Embryonic facial prominence (tissue), 1 donor: ENCODE measurements around the gene GIMAP5.

Experiments used
- DNase-seq: peaks from one replicate; pipeline ENCODE4 v3.0.0-alpha.2; 2016; ENCODE audit errors: extremely low spot score

The GIMAP5 gene

GRCh38 chr7:150735596-150736358, 1.4 kb upstream of the GIMAP5 start:
- no peak for DNase-seq

- no peak for DNase-seq
These were observed 354 bp upstream of the GIMAP5 start for GRCh38 chr7:150736864-150737263.

GRCh38 chr7:150738092-150738491, 874 bp downstream of the GIMAP5 start:
- DNase-seq = no peak

GRCh38 chr7:150738591-150739001, 1.4 kb downstream of the GIMAP5 start:
- DNase-seq = no peak

GRCh38 chr7:150739033-150739432, 1.8 kb downstream of the GIMAP5 start:
- DNase-seq = no peak

GRCh38 chr7:150740053-150740452, 2.8 kb downstream of the GIMAP5 start:
- DNase-seq = no peak

- DNase-seq = no peak
These were observed 5.2 kb downstream of the GIMAP5 start for GRCh38 chr7:150742286-150742968.

GRCh38 chr7:150744041-150744656, 6.9 kb downstream of the GIMAP5 start:
- DNase-seq = no peak

- no peak for DNase-seq
These were observed 7.9 kb downstream of the GIMAP5 start for GRCh38 chr7:150745086-150745485.

GRCh38 chr7:150745876-150746275, 8.7 kb downstream of the GIMAP5 start:
- DNase-seq = no peak

GRCh38 chr7:150746921-150747320, 9.7 kb downstream of the GIMAP5 start:
- DNase-seq = no peak

GRCh38 chr7:150748376-150748775, 11.2 kb downstream of the GIMAP5 start:
- no peak for DNase-seq

- no peak for DNase-seq
These were observed 14.5 kb downstream of the GIMAP5 start for GRCh38 chr7:150751702-150752101.

GRCh38 chr7:150753239-150753638, 16.0 kb downstream of the GIMAP5 start:
- no peak for DNase-seq

- DNase-seq = no peak
These were observed 16.8 kb downstream of the GIMAP5 start for GRCh38 chr7:150753826-150754603.

GRCh38 chr7:150754951-150755350, 17.7 kb downstream of the GIMAP5 start:
- DNase-seq = no peak

- no peak for DNase-seq
These were observed 18.4 kb downstream of the GIMAP5 start for GRCh38 chr7:150755473-150756099.

GRCh38 chr7:150756166-150756565, 18.9 kb downstream of the GIMAP5 start:
- no peak for DNase-seq

GRCh38 chr7:150756858-150757257, 19.6 kb downstream of the GIMAP5 start:
- DNase-seq = no peak

- no peak for DNase-seq
These were observed 22.3 kb downstream of the GIMAP5 start for GRCh38 chr7:150759479-150759878.

- no peak for DNase-seq
These were observed 29.1 kb downstream of the GIMAP5 start for GRCh38 chr7:150766334-150766709.

GRCh38 chr7:150769768-150770167, 32.5 kb downstream of the GIMAP5 start:
- DNase-seq = no peak
